RWPE2 (cell line): Measurements from ENCODE around the gene FUT9.

Experiments
- ATAC-seq: fragments of 200-7000 bp; cut with Tn5 transposase; 3 replicates; pipeline ENCODE4 v1.9.1; 2021; ENCODE audit warnings: low read depth
- DNase-seq: peaks from one replicate; pipeline ENCODE4 v3.0.0-alpha.2; 2020; ENCODE audit warnings: low spot score
- H3K27ac ChIP-seq: fragments of 450-650 bp; 2 replicates; pipeline ENCODE4 v1.5.1; 2017; ENCODE audit warnings: mild to moderate bottlenecking; ENCODE audit not compliant: poor library complexity, severe bottlenecking
- H3K27me3 ChIP-seq: fragments of 250-450 bp; sonication (Bioruptor Pico); 2 replicates; pipeline ENCODE4 v1.5.1; 2021; ENCODE audit warnings: mild to moderate bottlenecking, moderate library complexity; ENCODE audit not compliant: insufficient read depth, poor library complexity, severe bottlenecking
- H3K36me3 ChIP-seq: fragments of 250-450 bp; sonication (Bioruptor Pico); 2 replicates; pipeline ENCODE4 v1.5.1; 2020; ENCODE audit warnings: low read depth, mild to moderate bottlenecking, moderate library complexity
- H3K4me1 ChIP-seq: fragments of 250-450 bp; sonication (Bioruptor Pico); 2 replicates; pipeline ENCODE4 v1.5.1; 2021; ENCODE audit warnings: mild to moderate bottlenecking, moderate library complexity; ENCODE audit not compliant: insufficient read depth, poor library complexity, severe bottlenecking
- H3K4me3 ChIP-seq: fragments of 250-450 bp; sonication (Bioruptor Pico); 2 replicates; pipeline ENCODE4 v1.5.1; 2021; ENCODE audit warnings: mild to moderate bottlenecking, moderate library complexity; ENCODE audit not compliant: severe bottlenecking
- H3K9me3 ChIP-seq: fragments of 250-450 bp; sonication (Bioruptor Pico); 2 replicates; pipeline ENCODE4 v1.5.1; 2021; ENCODE audit warnings: mild to moderate bottlenecking, moderate library complexity; ENCODE audit not compliant: severe bottlenecking
- TF ChIP-seq, protein P1 (sequence below): fragments of 450-650 bp; IDR thresholded peaks from one replicate; pipeline ENCODE4 v1.5.1; 2017; ENCODE audit warnings: mild to moderate bottlenecking, moderate library complexity; ENCODE audit not compliant: poor library complexity, severe bottlenecking

FUT9 gene

DNA sequence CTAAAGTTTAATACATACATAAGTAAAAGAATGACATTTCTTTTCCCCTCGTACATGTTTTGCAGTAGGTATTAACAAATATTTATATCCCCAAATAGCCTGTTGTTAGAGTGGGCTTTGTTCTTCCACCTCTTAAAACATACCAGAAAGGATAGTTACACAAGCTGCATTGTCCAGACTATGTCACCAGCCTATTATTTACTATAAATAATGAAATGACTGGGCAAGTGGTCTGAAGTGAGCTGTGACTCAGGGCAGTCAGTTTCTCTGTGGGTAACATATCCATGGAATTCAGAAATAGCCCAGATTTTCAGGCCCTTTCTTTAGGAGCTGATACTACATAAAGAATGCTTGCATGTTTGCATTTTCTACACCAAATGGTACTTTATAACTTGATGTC is 60.1 kb downstream of the FUT9 start:
- Histone ChIP-seq H3K9me3 (no peaks in the 10 kb centered on the region), H3K27me3 (no peaks in the 10 kb centered on the region), H3K4me3 (no peak overlapping the region), H3K36me3 (no peaks in the 10 kb centered on the region), H3K27ac (no peak overlapping the region), H3K4me1 (no peaks in the 10 kb centered on the region)
- ATAC-seq (no peak), DNase-seq (no peak)
- TF ChIP-seq, protein P1, sequence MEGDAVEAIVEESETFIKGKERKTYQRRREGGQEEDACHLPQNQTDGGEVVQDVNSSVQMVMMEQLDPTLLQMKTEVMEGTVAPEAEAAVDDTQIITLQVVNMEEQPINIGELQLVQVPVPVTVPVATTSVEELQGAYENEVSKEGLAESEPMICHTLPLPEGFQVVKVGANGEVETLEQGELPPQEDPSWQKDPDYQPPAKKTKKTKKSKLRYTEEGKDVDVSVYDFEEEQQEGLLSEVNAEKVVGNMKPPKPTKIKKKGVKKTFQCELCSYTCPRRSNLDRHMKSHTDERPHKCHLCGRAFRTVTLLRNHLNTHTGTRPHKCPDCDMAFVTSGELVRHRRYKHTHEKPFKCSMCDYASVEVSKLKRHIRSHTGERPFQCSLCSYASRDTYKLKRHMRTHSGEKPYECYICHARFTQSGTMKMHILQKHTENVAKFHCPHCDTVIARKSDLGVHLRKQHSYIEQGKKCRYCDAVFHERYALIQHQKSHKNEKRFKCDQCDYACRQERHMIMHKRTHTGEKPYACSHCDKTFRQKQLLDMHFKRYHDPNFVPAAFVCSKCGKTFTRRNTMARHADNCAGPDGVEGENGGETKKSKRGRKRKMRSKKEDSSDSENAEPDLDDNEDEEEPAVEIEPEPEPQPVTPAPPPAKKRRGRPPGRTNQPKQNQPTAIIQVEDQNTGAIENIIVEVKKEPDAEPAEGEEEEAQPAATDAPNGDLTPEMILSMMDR = no peak

DNA sequence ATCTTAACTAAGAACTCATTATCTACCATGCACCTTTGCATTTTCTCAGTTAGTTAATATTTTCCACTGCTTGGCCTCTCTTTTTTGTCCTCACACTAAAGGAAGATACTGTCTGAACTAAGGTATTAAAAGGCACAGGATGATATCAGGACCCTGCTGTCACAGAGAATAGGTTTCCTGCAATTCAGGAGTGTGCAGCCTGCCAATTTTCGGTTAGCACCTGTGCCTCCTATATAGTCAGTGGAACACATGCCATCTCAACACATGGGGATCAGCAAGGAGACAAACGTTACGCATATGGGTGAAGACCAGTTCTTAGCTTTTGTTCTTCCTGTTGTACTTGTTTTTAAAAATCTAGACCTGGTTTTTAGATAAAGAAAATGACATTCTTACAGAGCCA is 71.0 kb downstream of the FUT9 start:
- TF ChIP-seq, protein P1 = no peak
- Histone ChIP-seq H3K9me3 (no peaks in the 10 kb centered on the region), H3K27ac (no peak overlapping the region), H3K4me3 (no peak overlapping the region), H3K27me3 (no peaks in the 10 kb centered on the region), H3K36me3 (no peaks in the 10 kb centered on the region), H3K4me1 (no peaks in the 10 kb centered on the region)
- ATAC-seq (no peak), DNase-seq (no peak)

DNA sequence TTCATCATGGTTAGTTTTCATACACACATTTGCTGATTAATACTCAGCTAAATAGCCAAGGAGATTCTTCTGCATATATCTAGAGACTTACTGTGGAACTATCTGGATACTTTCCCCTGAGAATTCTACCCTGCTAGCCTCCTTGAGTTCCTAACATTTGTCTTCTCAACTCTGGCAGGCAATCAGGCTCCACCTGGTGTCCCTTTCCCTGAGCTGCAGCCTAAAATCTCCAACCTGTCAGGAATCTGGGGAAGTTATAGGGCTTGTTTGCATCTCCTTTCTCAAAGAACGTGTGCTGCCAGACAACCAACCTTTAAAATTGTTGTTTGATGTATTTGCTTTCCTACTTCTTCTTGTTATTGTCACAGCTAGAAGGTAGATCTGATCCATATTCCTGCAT is 73.4 kb downstream of the FUT9 start:
- DNase-seq = no peak
- Histone ChIP-seq H3K4me1 (no peaks in the 10 kb centered on the region), H3K36me3 (no peaks in the 10 kb centered on the region), H3K27me3 (no peaks in the 10 kb centered on the region), H3K4me3 (no peak overlapping the region), H3K9me3 (no peaks in the 10 kb centered on the region), H3K27ac (no peak overlapping the region)
- 0 out of 3 replicates have a peak, but pooled peaks have one; percentile 33 for ATAC-seq
- TF ChIP-seq, protein P1 = peak; percentile 28

DNA sequence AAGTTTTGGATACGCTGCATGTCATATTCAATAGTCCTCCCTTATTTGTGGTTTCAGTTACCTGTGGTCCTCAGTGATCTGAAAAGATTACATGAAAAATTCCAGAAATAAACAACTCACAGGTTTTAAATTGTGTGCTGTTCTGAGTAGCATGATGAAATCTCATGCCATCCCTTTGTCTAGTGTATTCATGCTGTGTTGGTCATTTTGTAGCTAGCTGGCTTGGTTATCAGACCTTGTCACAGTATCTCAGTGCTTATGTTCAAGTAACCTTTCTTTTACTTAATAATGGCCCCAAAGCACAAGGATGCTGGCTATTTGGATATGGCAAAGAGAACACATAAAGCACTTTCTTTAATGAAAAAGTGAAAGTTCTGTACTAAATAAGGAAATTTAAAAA is 78.3 kb downstream of the FUT9 start:
- Histone ChIP-seq H3K4me1 (no peaks in the 10 kb centered on the region), H3K4me3 (no peak overlapping the region), H3K27ac (no peak overlapping the region), H3K36me3 (no peaks in the 10 kb centered on the region), H3K27me3 (no peaks in the 10 kb centered on the region), H3K9me3 (no peaks in the 10 kb centered on the region)
- DNase-seq = no peak
- TF ChIP-seq, protein P1 = no peak
- no peak for ATAC-seq

DNA sequence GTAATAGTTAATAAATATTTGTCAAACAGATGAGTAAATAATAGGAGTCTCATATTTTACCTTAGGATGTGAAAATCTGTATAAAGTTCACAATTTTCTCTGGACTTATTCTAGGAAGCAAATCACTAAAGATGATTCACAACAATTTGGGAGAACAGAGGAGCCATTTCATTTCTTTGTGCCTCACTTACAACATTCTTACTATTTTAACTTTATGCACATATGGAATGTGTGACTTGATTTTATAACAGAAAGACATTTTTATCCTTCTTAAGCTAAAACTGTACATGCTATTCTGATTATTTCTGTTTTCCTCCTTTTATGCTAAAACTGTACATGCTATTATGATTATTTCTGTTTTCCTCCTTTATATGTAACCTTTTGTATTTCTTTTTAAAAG is 83.3 kb downstream of the FUT9 start:
- TF ChIP-seq, protein P1 = no peak
- Histone ChIP-seq H3K36me3 (no peaks in the 10 kb centered on the region), H3K27me3 (no peaks in the 10 kb centered on the region), H3K4me3 (no peak overlapping the region), H3K4me1 (no peaks in the 10 kb centered on the region), H3K9me3 (no peaks in the 10 kb centered on the region), H3K27ac (no peak overlapping the region)
- no peak for DNase-seq
- ATAC-seq = no peak
